KMS-11 (cell line): ENCODE results near the gene GPR27.

Experiments
- H2AFZ ChIP-seq: fragments of 200-600 bp; sonication (generic); 2 replicates; pipeline ENCODE4 v1.6.1; 2016; ENCODE audit warnings: antibody characterized with exemption, mixed run types, low read depth
- H3K27ac ChIP-seq: fragments of 200-600 bp; sonication (generic); 2 replicates; pipeline ENCODE4 v1.6.1; 2016; ENCODE audit warnings: mild to moderate bottlenecking, mixed run types
- H3K27me3 ChIP-seq: fragments of 200-600 bp; sonication (generic); 2 replicates; pipeline ENCODE4 v1.6.1; 2017; ENCODE audit warnings: mild to moderate bottlenecking, low read depth, mixed run types, moderate library complexity; ENCODE audit not compliant: insufficient read depth
- H3K36me3 ChIP-seq: fragments of 200-600 bp; sonication (generic); 2 replicates; pipeline ENCODE4 v1.6.1; 2017; ENCODE audit warnings: mild to moderate bottlenecking, mixed run types; ENCODE audit not compliant: insufficient read depth
- H3K4me1 ChIP-seq: fragments of 200-600 bp; sonication (generic); 2 replicates; pipeline ENCODE4 v1.6.1; 2016; ENCODE audit warnings: mild to moderate bottlenecking, low read depth, mixed run types; ENCODE audit not compliant: poor library complexity, severe bottlenecking
- H3K4me2 ChIP-seq: fragments of 200-600 bp; sonication (generic); 2 replicates; pipeline ENCODE4 v1.7.0; 2016; ENCODE audit warnings: mild to moderate bottlenecking, mixed run types
- H3K4me3 ChIP-seq: fragments of 200-600 bp; sonication (generic); IDR thresholded peaks from 2 replicates; pipeline ENCODE4 v1.6.1; 2017; ENCODE audit warnings: low read depth, low read length, mixed read lengths; ENCODE audit not compliant: insufficient read depth
- H3K79me2 ChIP-seq: fragments of 200-600 bp; sonication (generic); 2 replicates; pipeline ENCODE4 v1.6.1; 2016; ENCODE audit warnings: low read depth, mixed run types; ENCODE audit not compliant: insufficient read depth
- H3K9ac ChIP-seq: fragments of 200-600 bp; sonication (generic); 2 replicates; pipeline ENCODE4 v1.6.1; 2016; ENCODE audit warnings: mild to moderate bottlenecking, mixed run types
- H4K20me1 ChIP-seq: fragments of 200-600 bp; sonication (generic); 2 replicates; pipeline ENCODE4 v1.6.1; 2016; ENCODE audit warnings: mild to moderate bottlenecking, mixed run types; ENCODE audit not compliant: insufficient read depth
- CTCF ChIP-seq: fragments of 200-600 bp; sonication (generic); conservative IDR thresholded peaks from 2 replicates; pipeline ENCODE4 v1.6.1; 2017; ENCODE audit warnings: low read depth, mild to moderate bottlenecking, antibody characterized with exemption, low read length, moderate library complexity, mixed read lengths

Gene GPR27

GRCh38 chr3:71752831-71753700, 589 bp upstream of the GPR27 start:
- Histone ChIP-seq H3K27me3 (no peaks in the 10 kb centered on the region), H3K4me2 (no peak overlapping the region), H3K27ac (no peak overlapping the region), H2AFZ (no peak overlapping the region), H4K20me1 (no peaks in the 10 kb centered on the region), H3K4me3 (no peak overlapping the region), H3K9ac (no peak overlapping the region), H3K4me1 (no peaks in the 10 kb centered on the region), H3K79me2 (no peaks in the 10 kb centered on the region), H3K36me3 (no peaks in the 10 kb centered on the region)
- TF ChIP-seq CTCF: no peak

GRCh38 chr3:71754610-71755253, 1.1 kb downstream of the GPR27 start:
- Histone ChIP-seq H3K27me3 (no peaks in the 10 kb centered on the region), H3K36me3 (no peaks in the 10 kb centered on the region), H4K20me1 (no peaks in the 10 kb centered on the region), H3K4me3 (no peak overlapping the region), H3K79me2 (no peaks in the 10 kb centered on the region), H2AFZ (no peak overlapping the region), H3K27ac (no peak overlapping the region), H3K4me2 (no peak overlapping the region), H3K9ac (no peak overlapping the region), H3K4me1 (no peaks in the 10 kb centered on the region)
- no peak for TF ChIP-seq CTCF

- Histone ChIP-seq H3K4me3 (no peak overlapping the region), H3K9ac (no peak overlapping the region), H3K27ac (no peak overlapping the region), H3K36me3 (no peaks in the 10 kb centered on the region), H4K20me1 (no peaks in the 10 kb centered on the region), H3K79me2 (no peaks in the 10 kb centered on the region), H3K27me3 (no peaks in the 10 kb centered on the region), H3K4me2 (no peak overlapping the region), H3K4me1 (no peaks in the 10 kb centered on the region), H2AFZ (no peak overlapping the region)
- TF ChIP-seq CTCF: no peak
These were observed 4.4 kb downstream of the GPR27 start for GRCh38 chr3:71758091-71758490.

GRCh38 chr3:71759401-71759800, 5.7 kb downstream of the GPR27 start:
- no peak overlapping the region for H3K4me2 ChIP-seq
- H3K27ac ChIP-seq: no peak overlapping the region
- no peaks in the 10 kb centered on the region for H3K79me2 ChIP-seq
- H3K36me3 ChIP-seq: no peaks in the 10 kb centered on the region
- no peaks in the 10 kb centered on the region for H3K4me1 ChIP-seq
- TF ChIP-seq CTCF: no peak
- H4K20me1 ChIP-seq: no peaks in the 10 kb centered on the region
- no peak overlapping the region for H3K4me3 ChIP-seq
- no peaks in the 10 kb centered on the region for H3K27me3 ChIP-seq
- no peak overlapping the region for H3K9ac ChIP-seq
- H2AFZ ChIP-seq: no peak overlapping the region
